SIG-M5 (cell line): Measurements from ENCODE around the gene MCM6.

Experiments used
- DNase-seq: peaks from one replicate; lab custom pipeline; 2025; lab: John Stamatoyannopoulos, UW

MCM6 gene

GRCh38 chr2:135863233-135863632, 13.0 kb downstream of the MCM6 start:
- no peak for DNase-seq

GRCh38 chr2:135862718-135863117, 13.5 kb downstream of the MCM6 start:
- DNase-seq, result no peak

GRCh38 chr2:135853401-135853800, 22.8 kb downstream of the MCM6 start:
- no peak for DNase-seq

- DNase-seq, result no peak
Measured at GRCh38 chr2:135851858-135852257, 24.4 kb downstream of the MCM6 start.

DNA sequence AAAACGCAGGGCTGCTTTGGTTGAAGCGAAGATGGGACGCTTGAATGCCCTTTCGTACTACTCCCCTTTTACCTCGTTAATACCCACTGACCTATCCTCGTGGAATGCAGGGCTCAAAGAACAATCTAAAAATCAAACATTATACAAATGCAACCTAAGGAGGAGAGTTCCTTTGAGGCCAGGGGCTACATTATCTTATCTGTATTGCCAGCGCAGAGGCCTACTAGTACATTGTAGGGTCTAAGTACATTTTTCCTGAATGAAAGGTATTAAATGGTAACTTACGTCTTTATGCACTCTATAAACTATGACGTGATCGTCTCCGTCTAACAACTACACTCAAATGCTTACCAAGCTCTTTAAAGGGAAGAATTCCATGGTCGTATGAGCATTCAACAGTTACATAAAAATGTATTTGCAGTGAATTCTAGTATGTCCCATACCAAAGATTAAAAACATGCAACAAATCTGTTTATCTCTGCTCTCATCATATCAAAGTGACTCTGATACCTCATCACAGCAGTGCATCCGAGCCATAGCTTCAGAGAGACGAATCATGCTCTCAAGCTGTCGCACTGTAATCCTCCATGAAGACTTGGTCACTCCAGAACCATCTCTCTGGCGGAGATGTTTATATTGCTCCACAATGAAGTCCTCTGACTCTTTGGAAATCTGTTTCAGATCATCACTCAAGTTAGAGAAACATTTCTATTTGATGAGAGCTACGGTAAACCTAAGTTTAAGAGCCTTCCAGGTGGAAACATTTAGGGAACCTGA, 25.2 kb downstream of the MCM6 start:
- DNase-seq, result no peak

DNA sequence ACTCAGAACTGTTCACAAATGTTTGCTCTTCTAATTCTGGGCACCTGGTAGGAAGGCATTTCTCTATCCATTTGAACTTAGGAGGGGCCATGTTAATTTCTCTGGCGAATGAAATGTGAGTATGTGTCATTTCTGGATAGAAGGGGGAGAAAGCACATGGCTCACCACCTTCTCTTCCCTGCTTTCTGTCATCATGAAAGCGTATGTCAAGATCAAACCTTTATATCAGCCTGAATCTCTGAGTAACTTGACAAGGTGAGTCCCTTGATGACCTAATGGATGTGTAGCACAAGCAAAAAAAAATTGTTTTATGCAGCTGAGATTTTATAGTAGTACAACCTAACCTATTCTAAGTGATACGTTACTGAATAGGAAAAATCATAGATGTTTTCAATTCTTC, 27.2 kb downstream of the MCM6 start:
- no peak for DNase-seq

GRCh38 chr2:135845997-135846396, 30.2 kb downstream of the MCM6 start:
- DNase-seq, result no peak

- no peak for DNase-seq
Measured at GRCh38 chr2:135845257-135845656, 31.0 kb downstream of the MCM6 start.

GRCh38 chr2:135844301-135844895, 31.8 kb downstream of the MCM6 start:
- no peak for DNase-seq

DNA sequence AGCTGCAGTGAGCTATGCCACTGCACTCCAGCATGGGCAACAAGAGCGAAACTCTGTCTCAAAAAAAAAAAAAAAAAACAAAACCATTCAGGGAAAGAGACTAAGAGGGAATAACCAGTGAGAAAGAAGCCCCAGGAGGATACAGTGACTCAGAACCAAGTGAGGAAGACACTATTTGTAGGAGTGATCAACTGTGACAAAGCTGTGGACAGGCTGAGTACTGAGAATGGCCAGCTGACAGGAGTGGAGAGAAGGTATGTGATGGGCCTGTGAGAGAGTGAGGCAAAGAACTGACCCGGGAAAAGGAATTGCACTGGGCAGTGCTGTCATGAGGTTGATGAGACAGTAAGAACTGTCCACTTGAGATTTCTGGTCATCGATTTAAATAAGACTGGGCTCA, 32.6 kb downstream of the MCM6 start:
- DNase-seq, result no peak

- no peak for DNase-seq
Measured at GRCh38 chr2:135840601-135841000, 35.6 kb downstream of the MCM6 start.

DNA sequence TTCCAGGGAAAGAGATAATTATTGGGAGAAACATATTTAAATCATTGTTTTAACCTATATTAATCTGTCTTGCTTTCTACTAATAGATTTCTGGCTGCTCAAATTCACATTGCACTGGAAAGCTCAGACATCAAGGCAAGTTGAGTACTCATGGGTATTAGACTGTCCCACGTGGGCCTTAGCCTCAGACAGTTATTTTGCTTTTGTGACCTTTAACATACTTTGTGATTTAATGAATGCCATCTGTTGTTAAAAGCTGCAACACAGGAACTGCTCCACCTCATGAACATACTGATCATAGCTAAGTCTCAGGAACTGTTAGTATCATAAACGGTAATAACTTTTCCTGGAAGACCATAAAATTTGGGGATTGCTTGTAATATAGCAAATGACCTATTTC, 36.5 kb downstream of the MCM6 start:
- no peak for DNase-seq

DNA sequence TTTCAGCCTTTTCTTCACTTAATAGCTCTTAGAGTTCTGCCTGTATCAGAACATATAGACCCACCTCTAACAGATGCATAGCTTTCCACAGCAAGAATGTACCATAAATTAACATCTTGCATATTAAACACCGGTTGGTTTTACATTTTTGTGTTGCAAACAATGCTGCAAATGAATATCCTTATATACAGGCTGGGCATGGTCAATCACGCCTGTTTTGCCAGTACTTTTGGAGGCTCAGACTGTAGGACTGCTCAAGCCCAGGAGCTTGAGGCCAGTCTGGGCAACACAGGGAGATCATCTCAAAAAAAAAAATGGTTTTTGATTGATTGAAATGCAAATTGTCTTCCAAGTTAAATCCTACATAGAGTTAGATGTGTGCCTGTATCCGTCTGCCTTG, 37.7 kb downstream of the MCM6 start:
- no peak for DNase-seq

DNA sequence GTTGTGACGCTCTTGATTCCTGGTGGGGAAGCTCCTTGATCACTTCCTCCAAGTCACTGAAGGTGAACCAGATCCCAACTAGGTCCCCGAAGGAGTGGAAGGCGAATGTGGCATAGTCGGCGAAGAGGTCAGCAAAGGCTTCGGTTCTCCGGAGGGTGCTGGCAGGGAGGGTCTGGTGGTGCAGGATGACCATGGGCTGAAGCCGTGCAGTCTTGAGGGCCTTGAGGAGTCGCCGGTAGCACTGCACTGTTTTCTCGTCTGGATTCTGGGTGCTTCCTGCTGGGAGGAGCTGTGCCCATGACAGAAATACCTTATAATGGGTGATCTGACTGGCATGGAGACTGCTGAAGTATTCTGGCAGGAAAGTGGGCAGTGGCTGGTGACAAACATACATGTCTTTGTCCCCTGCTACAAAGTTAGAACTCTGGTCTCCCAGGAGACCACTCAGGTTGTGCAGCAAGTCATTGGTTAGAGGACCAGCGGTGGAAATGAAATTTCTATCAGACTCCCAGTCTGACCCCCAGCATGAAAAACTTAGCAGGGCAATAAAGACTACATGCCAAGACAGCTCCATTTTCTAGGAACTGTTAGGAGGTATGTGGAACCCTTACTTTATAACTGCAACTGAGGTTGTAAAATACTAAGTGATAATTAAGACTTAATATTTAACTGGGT, 39.5 kb downstream of the MCM6 start, which contains the start of gene LCT:
TSS of gene LCT (minus strand) at position 589 of the 675 bp plus-strand sequence. CDS start at position 574, 15 bp downstream.
- no peak for DNase-seq

DNA sequence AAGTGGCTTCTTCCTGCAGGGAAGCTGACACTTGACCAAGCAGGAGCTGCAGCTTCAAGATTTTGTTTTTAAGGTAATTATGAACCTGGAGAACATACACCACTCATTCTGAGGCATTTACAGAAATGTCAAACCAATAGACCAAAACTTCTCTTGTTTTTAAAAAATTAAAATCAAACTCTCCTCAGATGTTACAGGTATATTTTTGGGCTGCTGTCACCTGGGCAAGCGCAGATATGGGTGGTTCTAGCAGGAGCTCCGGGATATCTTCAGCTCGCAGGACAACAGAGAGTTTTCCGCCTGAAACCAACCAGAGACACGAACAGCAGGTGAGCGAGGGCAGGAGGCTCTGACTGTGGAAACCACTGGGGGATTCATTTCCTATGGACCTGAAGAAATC, 43.4 kb downstream of the MCM6 start:
- no peak for DNase-seq

DNA sequence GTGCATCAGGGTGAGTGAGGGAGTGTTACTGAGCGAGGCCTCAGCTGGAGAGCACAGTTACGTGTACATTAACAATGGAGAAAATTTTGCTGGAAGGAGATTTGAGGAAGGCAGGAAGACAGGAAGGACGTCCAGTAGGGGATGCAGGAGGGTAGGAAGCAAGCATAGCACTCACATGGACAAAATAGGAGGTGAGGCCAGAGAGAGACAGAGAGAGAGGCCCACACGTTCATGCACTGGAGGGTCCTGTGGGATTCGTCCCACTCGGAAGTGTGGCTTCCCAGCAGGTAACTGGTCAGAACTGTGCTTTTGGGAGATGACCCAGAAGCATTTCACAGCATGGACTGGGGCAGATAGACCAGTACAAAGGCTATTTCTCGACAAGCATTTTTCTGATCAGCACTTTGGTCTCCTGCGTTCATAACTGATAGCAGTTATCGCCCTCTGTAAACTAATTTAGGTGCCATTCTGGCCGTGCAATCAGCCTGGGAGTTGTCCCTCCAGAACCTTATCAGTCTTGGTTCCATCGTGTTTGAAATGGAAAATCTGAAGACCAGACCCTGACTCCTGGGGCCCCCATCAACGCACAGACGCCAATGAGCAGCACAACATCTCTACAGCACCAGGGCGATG, 44.9 kb downstream of the MCM6 start:
- no peak for DNase-seq

DNA sequence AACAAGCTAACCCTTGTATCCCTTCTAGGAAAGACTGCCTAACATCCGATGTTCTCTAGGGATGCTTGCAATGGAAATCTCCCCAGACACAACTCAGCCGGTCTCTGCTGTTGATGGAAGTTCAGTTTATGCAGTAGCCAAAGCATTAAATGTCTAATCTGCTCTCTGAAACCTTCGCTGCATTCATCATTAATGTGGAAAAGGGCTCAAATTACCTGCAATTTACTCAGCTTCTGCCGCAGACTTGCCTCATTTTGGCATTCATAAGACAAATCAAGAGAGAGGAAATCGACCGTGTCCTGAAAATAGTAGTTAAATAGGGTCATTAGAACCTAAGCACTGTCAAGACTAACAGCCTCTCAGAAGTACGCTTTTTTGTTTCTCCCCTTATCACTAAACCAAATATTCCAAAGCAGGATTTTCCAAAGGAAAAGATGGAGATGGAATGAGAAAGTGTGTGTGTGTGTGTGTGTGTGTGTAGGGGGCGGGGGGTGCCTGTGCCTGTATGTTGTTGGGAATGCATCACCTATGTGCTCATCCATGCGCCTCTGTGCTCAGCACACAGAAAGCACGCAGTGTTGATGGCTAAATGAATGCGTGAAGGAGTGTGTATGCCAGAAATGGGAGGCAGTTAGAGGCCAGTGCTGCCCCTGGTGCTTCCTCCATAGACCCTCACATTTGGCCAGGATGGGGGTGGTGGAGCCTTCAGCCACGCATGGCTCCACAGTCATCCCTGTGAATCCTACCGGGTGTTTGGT, 46.7 kb downstream of the MCM6 start:
- no peak for DNase-seq

GRCh38 chr2:135826544-135826943, 49.7 kb downstream of the MCM6 start:
- no peak for DNase-seq

DNA sequence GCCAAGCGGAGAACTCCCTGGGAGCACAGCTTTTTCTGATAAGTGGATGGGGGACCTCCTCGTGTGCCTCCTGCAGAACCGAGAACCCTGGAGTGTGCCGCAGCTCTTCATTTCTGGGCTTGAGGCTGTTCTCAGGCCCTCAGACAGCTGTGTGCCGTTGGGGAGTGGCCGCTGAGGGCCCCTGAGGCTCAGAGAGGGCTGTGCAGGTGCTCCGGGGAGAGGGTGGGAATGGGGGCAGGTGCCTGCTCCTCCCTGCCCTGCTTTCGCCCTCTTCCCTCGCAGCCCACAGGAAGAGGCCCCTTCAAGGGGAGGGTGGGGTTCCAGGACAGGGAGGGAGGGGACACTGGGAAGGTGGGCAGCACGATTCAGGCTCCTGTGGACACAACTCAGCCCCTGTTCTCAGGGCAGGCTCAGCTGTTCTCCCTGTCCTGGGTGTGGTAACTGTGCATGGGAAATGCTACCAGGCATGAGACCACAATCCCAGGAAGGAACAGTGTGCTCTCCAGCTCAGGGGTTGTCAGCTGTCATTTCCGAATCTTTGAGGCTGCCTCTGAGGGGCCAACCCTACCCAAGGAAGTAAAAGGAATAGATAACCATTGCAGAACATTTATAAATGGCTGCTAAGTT, 50.6 kb downstream of the MCM6 start:
- DNase-seq, result no peak

DNA sequence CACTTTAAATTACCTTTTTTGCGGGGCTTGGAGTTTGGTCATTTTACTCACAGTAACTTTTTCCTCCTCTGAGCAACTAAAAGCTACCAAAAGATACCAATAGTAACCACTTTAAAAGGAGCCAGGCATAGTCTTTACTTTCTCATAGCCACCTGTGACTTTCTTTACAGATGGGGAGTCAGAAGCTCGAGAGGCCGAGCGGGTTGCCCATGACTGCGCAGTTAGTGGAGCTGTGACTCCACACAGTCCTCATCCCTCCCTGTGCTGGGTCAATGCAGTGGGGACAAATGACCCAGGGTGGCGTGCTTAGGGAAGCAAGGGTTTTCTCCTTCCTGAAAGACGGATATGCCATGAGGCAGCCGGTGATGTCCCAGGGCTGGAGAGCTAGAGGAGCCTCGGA, 51.1 kb downstream of the MCM6 start:
- no peak for DNase-seq

DNA sequence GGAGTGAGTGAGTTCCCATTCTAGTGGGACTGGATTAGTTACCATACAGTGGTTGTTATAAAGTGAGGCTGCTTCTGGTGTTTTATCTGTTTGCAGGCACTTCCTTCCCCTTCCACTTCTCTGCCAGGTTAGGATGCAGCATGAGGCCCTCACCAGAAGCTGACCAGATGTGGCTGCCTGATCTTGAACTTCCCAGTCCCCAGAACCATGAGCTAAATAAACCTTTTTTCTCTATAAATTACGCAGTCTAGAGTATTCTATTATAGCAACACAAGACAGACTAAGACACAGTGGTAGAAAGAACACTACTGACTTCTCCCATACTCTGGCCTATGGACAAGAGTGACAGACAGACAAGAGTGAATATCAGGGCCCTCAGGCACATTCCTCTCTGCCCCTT, 53.4 kb downstream of the MCM6 start:
- DNase-seq, result no peak

DNA sequence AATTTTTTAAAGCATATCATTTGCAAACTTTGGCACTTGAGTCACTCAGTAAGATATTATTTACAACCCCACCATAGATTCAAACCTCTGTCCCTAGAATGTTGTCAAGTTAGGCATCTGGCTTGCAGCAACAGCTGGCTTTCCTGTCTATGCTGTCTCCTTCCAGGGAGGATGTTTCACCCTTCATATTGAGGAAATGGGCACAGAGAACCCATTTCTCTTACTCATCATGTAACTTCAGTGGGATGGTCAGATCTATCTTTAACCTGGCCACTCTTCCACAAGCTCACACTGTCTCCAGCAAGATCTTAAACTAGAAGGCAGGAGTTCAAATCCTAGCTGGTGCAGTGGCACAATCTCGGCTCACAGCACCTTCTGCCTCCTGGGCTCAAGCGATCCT, 55.1 kb downstream of the MCM6 start:
- DNase-seq, result no peak
